GM18868 (cell line): ENCODE data around the gene NCKAP5.

Source experiments
- ATAC-seq: cut with Tn5 transposase; IDR thresholded peaks from one replicate; pipeline ENCODE4 v1.9.1; 2021; ENCODE audit warnings: mild to moderate bottlenecking, moderate library complexity; ENCODE audit not compliant: unreplicated experiment

The NCKAP5 gene

DNA sequence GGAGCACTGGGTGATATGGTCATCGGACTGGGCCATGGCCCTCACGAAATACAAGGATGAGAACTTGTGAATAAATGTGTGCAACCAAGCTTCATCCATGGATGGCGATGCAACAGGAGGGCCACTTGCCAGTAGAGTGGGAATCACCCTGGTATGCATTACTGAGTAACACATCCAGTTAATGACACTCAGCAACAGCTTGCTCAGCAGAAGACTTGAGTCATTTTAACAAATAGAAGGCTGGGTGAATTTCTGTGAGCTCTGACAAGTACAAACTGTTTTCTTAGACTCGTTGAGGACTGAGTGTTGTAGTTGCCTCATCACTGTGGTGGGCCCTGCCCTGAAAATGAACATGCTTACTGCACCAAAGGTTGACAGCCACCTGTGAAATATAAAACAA, 221.6 kb downstream of the NCKAP5 start:
- ATAC-seq: no peak

DNA sequence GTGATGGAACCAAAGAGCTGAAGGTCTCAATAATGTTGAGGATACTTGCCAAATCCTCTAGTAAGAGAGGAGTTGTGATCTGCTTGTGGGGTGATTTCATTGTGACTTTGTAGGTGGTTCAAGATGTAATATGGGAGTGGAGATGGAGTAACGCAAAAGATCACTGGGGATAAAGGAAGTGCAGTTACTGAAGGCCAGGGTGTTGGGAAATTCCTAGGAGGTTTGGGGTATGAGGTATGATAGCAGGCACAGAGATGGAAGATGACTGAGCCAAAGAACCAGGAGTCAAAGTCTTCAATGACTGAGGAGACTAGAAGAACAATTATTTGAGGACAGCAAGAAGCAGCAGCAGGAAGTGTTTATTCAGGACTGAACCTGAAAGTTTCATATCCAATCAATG, 222.6 kb downstream of the NCKAP5 start:
- ATAC-seq: no peak

DNA sequence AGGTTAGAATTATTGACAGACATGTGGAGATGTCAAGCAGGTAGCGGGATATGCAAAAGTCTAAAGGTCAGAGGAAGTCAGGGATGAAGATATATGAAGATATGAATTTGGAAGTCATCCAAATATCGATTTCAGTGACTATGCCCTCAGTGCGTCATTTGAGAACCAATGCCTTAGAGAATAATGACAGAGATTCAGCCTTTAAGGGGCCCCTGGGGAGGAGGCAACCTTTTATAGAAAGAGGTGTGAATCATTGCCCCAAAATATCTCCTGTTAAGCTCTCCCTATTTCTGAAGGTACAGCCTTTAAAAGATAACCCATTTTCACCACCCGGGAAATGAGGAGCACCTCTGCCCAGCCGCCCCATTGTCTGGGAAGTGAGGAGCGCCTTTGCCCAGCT, 223.4 kb downstream of the NCKAP5 start:
- no peak for ATAC-seq

DNA sequence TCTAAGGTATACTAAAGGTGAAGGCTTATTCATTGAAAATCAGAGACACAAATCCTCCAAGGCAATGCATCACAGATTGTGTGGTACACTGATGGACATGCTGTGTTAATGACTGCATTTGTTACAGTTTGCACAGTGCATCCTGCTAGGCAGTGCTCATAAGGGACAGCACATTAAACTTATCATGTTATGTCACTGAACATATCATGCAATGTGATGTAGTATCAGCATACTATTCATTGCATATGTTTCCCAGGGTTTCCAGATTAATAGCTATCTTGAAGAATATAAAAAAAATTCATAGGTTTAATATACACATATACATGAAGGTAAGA, 225.3 kb downstream of the NCKAP5 start:
- ATAC-seq: no peak

DNA sequence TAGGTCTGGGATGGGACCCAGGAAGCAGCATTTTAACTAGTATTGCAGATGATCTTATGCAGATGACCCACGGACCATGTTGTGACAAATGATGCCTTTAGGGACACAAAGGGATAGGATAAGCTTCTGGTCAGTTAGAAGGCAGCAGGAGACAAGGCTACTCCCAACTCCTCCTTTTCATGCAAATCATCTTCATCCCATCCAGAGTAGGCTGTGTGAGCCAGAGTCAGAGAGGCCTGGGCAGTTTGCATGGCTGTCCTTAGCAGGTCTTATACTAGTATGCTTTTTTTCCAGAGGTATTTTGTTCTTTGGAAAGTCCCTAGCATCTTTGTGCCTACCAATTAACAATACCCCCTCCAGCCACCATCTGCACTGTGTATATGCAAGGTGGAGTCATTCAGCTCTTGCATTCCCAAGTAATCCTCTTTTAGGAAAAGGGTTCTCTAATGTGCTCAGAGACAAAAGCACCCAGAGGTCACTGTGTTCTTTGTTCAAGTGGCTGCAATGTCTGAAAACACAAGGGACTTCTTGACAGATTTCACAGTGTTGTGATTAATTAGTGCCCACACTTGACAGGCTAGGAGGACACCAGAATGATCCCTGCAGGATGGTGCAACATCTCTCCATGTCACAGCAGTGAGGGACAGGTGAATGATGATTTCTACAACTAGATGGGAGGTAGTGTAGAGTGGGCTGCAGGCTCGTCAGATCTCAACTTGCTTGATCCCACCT, 225.8 kb downstream of the NCKAP5 start:
- ATAC-seq: no peak

GRCh38 chr2:133341575-133341974, 226.7 kb downstream of the NCKAP5 start:
- no peak for ATAC-seq

GRCh38 chr2:133338224-133338623, 230.0 kb downstream of the NCKAP5 start:
- ATAC-seq: no peak

DNA sequence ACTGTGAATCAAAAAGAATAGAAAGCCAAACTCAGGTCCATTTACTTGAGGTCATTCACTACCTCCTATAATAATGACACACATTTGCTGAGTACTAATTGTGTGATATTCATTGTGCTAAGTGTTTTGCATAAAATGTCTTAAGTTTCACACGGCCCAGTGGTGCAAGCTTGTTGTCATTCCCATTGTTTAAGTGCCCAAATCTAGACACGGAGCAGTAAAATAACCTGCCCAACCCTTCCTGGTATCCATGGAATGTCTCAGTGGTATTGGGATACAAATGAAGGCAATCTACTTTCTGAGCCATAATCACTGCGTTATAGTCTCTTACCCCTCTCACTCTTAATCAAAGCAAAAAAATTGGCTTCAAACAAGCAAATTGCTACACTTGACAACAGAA, 233.3 kb downstream of the NCKAP5 start:
- ATAC-seq: no peak

GRCh38 chr2:133333181-133333580, 235.1 kb downstream of the NCKAP5 start:
- no peak for ATAC-seq

GRCh38 chr2:133331436-133331835, 236.8 kb downstream of the NCKAP5 start:
- no peak for ATAC-seq

DNA sequence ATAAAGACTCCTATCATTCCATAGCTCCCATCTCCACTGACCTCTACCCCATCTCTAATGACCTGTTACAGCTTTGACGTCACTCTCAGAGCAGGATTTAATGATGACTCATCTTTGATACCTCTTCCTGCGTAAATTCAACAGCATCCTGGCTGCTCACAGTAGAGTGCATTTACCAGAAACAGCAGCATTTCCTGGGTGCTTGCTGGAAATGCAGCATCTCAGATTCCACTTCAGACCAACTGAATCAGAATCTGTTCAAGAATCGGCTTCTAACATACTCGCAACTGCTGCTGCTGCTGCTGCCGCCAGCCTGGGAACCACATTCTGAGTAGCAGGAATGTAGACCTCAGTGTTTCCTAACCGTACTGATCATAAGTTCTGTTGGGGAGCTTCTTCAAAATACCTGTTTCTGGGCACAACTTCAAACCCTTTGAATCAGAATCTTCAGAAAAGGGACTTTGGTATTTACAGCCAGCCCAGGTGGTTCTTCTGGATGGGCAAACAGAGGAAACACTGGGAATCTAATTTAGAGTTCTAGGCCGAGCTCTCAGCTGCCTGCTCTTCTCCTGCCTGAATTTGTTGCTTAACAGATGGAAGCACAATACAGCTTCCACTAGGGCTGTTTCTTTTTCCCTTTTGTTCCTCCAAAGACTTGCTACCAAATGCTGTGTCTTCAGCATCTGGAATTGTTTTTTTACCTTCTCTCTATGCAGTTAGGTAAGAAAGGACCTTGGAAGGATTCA, 241.4 kb downstream of the NCKAP5 start:
- ATAC-seq: no peak

DNA sequence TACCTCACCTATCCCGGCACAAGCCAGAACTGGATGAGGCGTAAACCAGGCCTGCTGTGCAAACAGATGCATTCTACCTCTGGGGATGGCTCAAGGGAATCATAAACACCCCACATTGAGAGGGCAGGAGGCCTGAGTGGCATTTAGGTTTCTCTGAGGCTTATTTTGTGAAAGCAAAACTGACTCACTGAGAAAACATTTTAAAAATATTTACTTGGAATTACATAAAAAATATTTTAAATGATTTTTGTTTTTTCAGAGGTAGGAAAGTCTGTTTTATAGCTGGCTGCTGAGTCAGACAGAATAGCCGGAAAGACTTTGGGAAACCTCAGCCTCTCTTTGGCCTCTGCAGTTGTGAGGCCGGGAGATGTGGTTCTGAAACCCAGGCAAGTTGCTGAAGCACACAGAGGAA, 244.1 kb downstream of the NCKAP5 start:
- ATAC-seq: no peak

DNA sequence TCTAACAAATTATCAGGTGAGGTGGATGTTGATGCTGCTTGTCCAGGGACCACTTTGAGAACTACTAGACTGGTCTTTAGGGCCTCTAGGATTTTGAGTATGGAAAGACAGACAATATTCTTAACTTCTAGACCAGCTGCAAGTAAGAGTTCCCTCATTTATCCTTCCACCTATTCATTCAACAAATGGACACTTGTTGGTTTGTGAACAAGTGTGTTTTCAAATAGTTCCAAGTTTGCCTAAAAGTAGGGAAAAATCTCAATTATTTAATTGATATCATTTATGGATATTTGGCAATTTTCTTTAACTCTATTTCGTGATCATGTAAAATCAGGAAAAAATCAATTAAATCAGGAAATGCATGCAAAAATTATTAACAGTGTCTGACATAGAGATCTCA, 245.4 kb downstream of the NCKAP5 start:
- ATAC-seq: no peak

GRCh38 chr2:133317178-133317577, 251.1 kb downstream of the NCKAP5 start:
- ATAC-seq: no peak

DNA sequence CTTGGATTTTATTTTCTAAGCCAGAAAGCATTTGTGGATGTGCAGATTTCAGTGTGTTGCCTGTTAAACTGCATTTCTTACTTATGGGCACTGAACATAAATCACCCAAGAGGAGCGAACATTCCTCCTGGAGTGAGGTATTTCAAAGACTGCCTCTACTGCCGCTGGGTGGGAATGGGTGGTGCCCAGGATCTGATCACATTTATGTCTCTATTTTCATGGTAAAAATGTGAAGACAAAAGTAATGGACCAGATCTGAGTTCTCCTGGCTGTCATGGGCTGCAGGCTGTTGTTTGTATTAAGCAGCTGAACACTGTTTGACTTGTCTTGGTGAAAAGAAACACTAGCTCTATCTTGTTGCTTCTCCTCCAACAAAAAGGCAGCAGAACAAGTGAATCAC, 251.7 kb downstream of the NCKAP5 start:
- no peak for ATAC-seq

DNA sequence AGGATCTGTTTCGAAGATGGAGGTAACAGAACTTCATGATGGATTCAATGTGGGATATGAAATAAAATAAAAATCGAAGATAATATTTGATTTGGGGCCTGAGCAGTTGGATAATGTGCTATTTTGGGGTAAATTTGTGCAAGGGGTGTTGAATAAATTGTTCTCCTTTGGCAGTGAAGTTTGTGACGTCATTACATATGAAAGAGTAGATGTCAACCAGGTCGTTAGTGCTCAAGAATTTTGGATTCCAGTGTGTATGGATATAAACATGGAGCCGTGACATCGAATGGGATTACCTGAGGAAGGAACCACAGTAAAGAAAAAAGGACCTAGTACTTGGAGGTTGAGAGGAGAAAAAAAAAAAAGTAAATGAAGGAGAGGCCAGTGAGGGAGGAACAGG, 253.0 kb downstream of the NCKAP5 start:
- no peak for ATAC-seq

DNA sequence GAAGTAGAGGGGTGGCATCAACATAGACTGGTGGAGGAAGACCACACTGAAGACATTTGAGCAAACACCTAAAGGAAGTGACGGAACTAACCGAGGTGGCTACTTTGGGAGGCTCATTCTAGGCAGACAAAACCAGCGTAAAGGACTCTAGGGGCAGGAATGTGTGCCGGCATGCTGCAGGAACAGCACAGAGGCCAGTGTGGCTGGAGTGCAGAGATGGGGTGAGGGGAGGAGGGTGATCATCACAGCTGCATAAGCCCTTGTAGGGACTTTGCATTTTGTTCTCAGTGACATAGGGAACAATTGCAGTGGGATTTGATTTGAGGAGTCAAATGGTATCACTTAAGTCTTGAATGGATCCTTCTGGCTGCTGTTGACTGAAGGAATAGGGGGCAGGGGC, 253.5 kb downstream of the NCKAP5 start:
- no peak for ATAC-seq

DNA sequence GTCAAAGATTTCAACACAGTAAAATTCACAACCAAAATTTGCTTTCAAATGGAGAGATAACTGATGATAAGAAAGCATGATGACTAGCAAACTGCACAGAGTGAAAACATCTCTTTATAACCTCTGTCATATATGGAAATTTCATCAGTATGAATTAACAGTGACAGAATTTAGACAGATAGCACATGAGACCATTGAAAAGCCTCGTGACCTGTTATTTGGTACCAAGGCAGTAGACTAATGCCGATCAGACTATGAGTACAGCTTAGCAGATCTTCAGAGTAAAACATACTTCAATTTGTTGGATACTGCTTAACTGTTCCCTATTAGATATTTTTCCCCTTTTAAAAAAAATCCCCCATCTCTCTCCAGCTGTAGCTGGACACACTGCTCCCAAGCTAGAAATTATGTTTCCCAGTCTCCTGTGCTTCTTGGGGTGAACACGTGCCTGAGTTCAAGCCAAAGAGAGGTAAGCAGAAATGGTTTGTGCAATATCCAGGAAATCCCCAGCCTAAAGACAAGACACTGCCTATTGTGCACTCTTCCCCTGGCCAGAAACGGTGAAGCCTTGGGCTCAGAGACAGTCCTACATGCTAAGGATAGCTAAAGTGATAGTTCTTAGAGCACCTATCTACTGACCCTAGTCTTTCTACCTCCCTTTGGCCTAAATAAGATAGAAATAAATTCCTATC, 256.1 kb downstream of the NCKAP5 start:
- ATAC-seq: no peak

GRCh38 chr2:133306236-133306635, 262.0 kb downstream of the NCKAP5 start:
- ATAC-seq: no peak

DNA sequence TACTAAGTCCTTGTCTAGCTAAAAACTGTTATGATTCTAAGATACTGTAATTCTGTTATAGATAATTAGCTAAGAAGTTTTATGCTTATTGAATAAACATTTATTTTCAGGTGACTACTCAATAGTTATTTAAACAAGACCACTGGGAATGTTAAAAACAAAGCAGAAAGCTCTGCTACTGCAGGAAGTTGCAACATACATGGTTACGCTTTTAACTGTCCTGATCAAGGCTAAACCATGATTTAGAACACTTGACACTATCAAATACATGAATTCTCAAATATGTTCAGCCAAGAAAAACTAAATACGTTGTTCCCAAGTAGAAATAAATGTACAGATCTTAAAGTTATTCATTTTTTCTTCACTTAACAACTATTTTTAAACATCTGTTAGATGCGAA, 263.9 kb downstream of the NCKAP5 start:
- no peak for ATAC-seq

DNA sequence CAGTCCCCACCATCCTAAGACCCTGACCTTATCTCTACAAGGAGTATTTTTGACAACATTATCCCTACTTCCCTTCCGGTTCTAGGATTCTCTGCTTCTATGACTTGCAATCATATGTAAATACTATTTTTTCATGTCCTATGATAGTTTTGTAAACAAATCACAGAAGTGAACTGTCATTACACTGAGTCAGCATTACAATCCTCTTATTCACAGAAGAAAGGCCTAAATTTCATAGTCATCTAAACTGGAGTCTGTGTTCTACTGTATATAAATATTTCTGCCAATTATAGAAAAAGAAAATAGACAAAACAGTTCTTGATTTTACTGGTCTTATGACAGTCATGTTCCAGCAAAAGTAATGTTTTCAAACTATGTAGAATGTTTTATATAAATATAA, 265.1 kb downstream of the NCKAP5 start:
- no peak for ATAC-seq

DNA sequence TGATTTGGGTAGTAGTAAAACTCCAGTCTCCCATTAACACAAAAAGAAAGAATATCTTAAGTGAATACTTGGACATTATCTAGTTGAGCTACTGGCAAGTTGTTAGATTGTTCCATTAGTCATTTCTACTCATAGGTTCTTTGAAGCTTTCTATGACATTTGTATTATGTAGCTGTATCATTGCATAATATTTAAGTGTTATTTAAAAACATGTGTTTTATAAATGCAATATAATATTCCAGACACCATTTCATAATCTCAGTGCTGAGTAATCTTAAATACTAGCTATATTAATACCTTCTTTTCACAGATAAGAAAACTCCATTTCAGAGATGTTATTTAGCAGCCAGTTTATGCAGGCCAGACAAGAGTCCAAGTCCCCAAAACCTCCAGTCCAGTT, 271.9 kb downstream of the NCKAP5 start:
- ATAC-seq: no peak
